Glutamatergic neuron (in vitro differentiated cells): Measurements from ENCODE around the gene SOWAHB. TPM values are rescaled to one million over a fixed set of nuclear protein-coding genes. Genes with fewer than 3 reads are reported as not detected.

Experiments
- DNase-seq: peaks from one replicate; pipeline ENCODE4 v3.0.0; 2022
- H3K27ac Mint-ChIP-seq: one replicate; pipeline ENCODE4 v1.8.0; 2020; ENCODE audit warnings: mild to moderate bottlenecking, mixed read lengths, inconsistent platforms; ENCODE audit not compliant: unreplicated experiment
- H3K27me3 Mint-ChIP-seq: one replicate; pipeline ENCODE4 v1.8.0; 2020; ENCODE audit warnings: mild to moderate bottlenecking, moderate library complexity, mixed read lengths, inconsistent platforms; ENCODE audit not compliant: unreplicated experiment
- H3K36me3 Mint-ChIP-seq: one replicate; pipeline ENCODE4 v1.8.0; 2020; ENCODE audit warnings: mild to moderate bottlenecking, mixed read lengths, inconsistent platforms; ENCODE audit not compliant: unreplicated experiment
- H3K4me1 Mint-ChIP-seq: one replicate; pipeline ENCODE4 v1.8.0; 2020; ENCODE audit warnings: mild to moderate bottlenecking, low read depth, mixed read lengths, inconsistent platforms; ENCODE audit not compliant: unreplicated experiment
- H3K4me3 Mint-ChIP-seq: one replicate; pipeline ENCODE4 v1.8.0; 2020; ENCODE audit warnings: mild to moderate bottlenecking, mixed read lengths, inconsistent platforms; ENCODE audit not compliant: unreplicated experiment
- H3K9me3 Mint-ChIP-seq: one replicate; pipeline ENCODE4 v1.8.0; 2020; ENCODE audit warnings: mild to moderate bottlenecking, moderate library complexity, mixed read lengths, inconsistent platforms; ENCODE audit not compliant: unreplicated experiment
- total RNA-seq: library from RNA; stranded (reverse); fragmentation: NEBNext Ultra II Directional; extraction: Animal tissue kit (Norgen Biotek cat#: 25700); gene quantifications from one replicate; pipeline ENCODE4 v1.2.1, GENCODE V29; 2021; ENCODE audit not compliant: unreplicated experiment
- TF ChIP-seq, protein P1 (sequence below): fragments of 200-600 bp; sonication (generic); IDR thresholded peaks from one replicate; pipeline ENCODE4 v1.5.0; 2021; ENCODE audit not compliant: partially characterized antibody, unreplicated experiment

The SOWAHB gene
- total RNA-seq, 1 donor from 2014 or later, result 0.17 TPM

DNA sequence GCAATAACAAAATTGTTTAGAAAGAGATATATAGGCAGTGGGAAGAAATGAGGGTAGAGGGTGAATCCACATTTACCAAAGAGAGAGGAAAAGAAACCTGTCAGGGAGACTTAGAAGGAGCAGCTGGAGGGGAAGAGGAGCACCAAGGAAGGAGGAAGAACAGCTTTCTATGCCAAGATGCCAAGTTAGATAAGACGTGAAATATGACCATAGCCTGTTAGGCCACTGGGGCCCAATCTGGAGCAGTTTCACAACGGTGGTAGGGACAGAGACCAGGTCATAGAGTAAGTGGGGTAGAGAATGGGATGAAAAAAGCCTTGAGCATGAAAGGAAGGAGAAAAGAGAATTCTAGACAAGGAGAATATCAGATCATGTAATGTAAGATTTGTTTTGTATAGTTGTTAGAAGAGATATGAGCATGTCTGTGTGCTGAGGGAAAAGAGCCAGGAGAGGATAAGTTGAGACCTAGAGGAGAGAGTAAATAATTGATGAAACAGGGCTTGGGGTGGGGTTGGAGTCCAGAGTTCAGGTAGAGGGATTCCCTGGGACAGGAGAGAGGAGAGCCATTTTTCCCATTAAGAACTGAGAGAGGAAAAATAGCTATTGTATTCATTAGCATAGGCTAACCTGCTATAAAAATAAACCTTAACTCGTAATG is 4.4 kb upstream of the SOWAHB start:
- DNase-seq, result no peak
- H3K27me3 Mint-ChIP-seq, result peaks cover 3% of the 10 kb centered on the region
- TF ChIP-seq, protein P1, sequence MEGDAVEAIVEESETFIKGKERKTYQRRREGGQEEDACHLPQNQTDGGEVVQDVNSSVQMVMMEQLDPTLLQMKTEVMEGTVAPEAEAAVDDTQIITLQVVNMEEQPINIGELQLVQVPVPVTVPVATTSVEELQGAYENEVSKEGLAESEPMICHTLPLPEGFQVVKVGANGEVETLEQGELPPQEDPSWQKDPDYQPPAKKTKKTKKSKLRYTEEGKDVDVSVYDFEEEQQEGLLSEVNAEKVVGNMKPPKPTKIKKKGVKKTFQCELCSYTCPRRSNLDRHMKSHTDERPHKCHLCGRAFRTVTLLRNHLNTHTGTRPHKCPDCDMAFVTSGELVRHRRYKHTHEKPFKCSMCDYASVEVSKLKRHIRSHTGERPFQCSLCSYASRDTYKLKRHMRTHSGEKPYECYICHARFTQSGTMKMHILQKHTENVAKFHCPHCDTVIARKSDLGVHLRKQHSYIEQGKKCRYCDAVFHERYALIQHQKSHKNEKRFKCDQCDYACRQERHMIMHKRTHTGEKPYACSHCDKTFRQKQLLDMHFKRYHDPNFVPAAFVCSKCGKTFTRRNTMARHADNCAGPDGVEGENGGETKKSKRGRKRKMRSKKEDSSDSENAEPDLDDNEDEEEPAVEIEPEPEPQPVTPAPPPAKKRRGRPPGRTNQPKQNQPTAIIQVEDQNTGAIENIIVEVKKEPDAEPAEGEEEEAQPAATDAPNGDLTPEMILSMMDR, result no peak
- H3K36me3 Mint-ChIP-seq, result peaks cover 7% of the 10 kb centered on the region
- H3K4me1 Mint-ChIP-seq, result peaks cover 4% of the 10 kb centered on the region
- no peak overlapping the region for H3K27ac Mint-ChIP-seq
- peaks cover 6% of the 10 kb centered on the region for H3K9me3 Mint-ChIP-seq
- H3K4me3 Mint-ChIP-seq, result no peak overlapping the region

DNA sequence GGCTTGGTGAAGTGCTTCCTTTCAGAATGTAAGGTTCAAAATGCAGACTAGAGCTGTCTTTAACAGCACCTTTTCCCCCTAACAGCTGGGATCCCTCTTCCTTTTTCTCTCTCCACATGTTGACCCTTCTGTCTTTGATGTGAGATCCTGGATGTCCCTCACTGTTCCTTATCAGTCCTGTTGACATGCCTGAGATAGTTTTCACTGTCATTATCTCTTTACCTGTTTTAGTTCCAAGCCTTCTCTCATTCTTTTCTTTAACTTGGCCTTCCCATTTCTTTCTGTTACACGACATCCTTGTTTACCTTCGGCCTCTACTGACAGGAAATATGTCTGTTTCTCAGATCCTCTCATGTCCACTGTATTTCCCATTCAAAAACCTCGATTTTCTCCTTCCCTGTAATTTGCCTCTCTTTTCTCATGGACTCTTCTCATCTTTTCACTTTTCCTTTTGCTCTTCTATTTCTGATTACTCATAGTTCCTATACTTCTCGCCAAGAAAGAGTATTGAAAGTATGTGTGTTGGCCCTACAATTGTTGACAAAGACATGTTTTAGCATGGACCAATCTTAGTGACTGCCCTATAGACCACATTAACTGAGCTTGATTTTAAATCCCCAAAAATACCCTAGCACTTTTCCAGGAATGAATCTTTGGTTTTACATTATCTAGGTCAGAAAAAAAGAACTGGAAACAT is 1.2 kb upstream of the SOWAHB start:
- Mint-ChIP-seq H3K9me3 (peaks cover 3% of the 10 kb centered on the region), H3K4me3 (peak overlapping the region; percentile 28), H3K4me1 (peaks cover 4% of the 10 kb centered on the region), H3K27me3 (peaks cover 6% of the 10 kb centered on the region), H3K27ac (no peak overlapping the region), H3K36me3 (peaks cover 5% of the 10 kb centered on the region)
- TF ChIP-seq, protein P1, result no peak
- no peak for DNase-seq

DNA sequence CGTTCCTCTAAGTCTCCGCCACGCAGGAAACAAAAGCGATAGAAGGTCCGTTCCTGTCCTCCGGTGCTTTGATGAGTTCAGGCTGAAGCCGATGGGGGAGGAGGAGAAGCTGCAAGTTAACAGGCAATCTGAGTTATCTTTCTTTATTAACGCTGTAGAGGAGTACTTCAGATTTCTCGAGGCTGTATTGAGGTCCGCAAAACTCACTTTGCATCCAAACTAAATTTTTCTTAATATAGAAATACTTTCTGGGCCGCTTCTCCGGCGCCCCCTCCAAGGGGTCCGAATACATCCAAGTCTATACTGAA is 395 bp upstream of the SOWAHB start:
- TF ChIP-seq, protein P1, result no peak
- H3K27me3 Mint-ChIP-seq, result peaks cover 6% of the 10 kb centered on the region
- peaks cover 5% of the 10 kb centered on the region for H3K36me3 Mint-ChIP-seq
- H3K4me1 Mint-ChIP-seq, result peaks cover 4% of the 10 kb centered on the region
- H3K27ac Mint-ChIP-seq, result peak overlapping the region; percentile 1
- H3K9me3 Mint-ChIP-seq, result peaks cover 3% of the 10 kb centered on the region
- DNase-seq, result no peak
- H3K4me3 Mint-ChIP-seq, result peak overlapping the region; percentile 28

DNA sequence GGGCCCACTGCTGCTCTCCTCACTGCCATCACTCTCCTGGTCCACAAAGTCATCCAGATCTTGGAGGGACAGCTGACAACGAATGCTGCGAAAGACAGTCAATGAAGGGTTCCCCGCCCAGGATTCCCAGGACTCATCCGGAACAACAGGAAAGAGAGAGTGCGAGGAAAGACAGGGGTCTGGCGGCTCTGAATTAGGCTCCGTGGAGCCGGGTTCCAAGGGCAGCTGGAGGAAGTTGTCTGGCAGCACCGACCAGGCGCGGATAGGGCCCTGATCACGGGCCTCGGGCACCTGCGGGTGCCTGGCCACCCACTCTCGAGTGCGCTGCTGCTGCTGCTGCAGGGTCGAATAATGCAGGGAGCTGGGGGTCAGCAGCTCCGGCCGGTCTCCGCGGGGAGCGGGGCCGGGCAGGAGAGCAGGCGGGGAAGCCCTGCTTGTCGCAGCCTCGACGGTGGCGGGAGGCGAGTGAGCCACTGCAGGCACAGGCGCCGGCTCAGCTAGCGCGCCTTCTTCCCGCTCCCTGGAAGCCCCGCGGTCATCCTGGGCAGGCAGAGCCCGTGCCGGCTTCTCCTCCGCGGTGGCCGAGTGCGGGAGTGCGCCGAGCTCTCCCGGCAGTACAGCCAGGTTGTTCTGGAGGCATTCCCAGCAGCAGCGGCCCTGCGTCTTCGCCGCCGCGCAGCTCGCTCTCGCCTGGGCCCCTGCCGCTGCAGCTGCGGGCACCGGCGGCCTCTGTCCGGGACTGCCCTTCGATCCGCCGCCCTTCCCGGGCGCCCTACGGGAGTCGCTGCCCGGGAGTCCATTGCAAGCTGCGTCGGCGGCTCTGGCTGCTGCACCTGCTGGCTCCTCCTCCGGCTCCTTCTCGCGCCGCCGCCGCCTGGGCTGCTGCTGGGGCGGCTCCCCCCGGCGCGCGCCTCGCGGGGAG is 1.1 kb downstream of the SOWAHB start:
- peak; percentile 72 for DNase-seq
- Mint-ChIP-seq H3K9me3 (peaks cover 3% of the 10 kb centered on the region), H3K4me1 (peaks cover 4% of the 10 kb centered on the region), H3K4me3 (peak overlapping the region; percentile 50), H3K27me3 (peaks cover 6% of the 10 kb centered on the region), H3K27ac (no peak overlapping the region), H3K36me3 (peaks cover 5% of the 10 kb centered on the region)
- TF ChIP-seq, protein P1, result no peak
